HG03575 (cell line): ENCODE results near the gene LIAS.
"Not testable (repeated sequence)": the region's sequence is repeated elsewhere in the genome, so short reads cannot be mapped to it uniquely, and the experiment has no call there.

Source experiments
- ATAC-seq: cut with Tn5 transposase; IDR thresholded peaks from one replicate; pipeline ENCODE4 v1.9.1; 2021; ENCODE audit not compliant: unreplicated experiment, insufficient number of reproducible peaks, low FRiP score; ENCODE audit errors: extremely low read depth

Gene LIAS

DNA sequence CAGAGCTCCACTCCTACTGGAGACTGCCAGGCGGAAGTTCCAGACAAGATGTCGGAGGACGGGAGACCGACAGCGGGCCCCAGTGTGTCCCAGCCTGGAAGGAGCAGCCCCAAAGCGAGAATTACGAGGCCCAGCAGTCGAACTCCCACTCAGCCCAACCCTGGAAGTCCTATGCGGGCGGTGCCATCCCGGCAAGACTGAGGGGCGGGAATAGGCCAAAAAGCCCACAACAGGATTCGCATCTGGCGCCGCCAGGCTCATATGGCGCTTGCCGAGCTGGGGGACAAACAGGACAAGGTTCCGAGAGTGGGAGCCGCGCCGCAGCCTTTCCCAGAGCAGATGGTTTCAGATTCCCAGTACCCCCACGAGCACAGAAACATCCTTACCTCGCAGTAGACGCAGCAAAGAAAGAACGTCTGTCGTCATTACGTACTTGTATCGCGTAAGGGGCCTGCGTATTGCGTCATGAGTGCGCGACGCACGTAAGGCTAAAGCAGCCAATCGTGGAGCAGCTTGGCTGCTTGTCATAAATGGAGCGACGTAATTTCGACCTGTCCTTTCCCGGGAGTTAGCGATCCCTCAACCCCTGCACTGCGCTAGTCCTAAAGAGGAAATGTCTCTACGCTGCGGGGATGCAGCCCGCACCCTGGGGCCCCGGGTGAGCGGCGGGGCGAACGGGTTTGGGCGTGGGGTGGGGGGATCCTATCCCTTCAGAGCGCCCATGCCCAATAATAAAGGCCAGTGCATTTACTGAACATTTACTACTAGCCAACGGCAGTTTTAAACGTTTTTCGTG lies at the start of gene LIAS, which contains the start of gene RPL9:
LIAS (plus strand) TSS at position 552 of the 796 bp plus-strand sequence; CDS start at position 614, 62 bp downstream.
RPL9 (minus strand) TSS at position 418 of the 796 bp plus-strand sequence. CDS start 483 bp downstream, outside the sequence.
- peak; percentile 58 for ATAC-seq

DNA sequence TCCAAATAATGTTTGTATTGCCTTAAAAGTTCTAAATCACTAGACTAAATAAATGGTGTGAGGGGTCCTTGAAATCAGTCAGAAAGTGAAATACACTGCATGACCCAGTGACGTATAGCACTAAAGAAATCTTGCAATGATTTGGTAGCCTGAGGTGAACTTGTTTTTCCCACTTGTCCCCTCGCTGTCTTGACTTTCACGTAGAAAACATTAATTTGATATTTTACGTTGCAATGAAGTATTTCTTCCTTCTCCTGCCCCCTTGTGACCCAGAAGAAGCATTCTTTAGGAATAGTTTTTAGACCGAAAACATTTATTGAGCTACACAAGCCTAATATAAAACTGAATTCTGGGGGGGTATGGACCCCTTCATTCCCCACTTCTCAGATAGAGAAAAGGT lies 48.4 kb upstream of the LIAS start:
- ATAC-seq = no peak

DNA sequence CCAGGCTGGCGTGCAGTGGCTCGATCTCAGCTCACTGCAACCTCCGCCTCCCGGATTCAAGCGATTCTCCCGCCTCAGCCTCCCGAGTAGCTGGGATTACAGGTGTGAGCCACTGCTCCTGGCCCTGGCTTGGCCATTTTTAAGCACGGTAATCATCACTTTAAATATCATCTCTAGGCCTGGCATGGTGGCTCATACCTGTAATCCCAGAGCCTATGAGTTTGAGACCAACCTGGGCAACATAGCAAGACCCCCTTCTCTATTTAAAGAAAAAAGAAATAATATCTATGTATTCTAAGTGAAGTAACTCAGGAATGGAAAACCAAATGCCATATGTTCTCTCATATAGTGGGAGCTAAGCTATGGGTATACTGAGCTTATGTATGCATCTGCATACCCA lies 47.3 kb upstream of the LIAS start:
- not testable (repeated sequence) for ATAC-seq

DNA sequence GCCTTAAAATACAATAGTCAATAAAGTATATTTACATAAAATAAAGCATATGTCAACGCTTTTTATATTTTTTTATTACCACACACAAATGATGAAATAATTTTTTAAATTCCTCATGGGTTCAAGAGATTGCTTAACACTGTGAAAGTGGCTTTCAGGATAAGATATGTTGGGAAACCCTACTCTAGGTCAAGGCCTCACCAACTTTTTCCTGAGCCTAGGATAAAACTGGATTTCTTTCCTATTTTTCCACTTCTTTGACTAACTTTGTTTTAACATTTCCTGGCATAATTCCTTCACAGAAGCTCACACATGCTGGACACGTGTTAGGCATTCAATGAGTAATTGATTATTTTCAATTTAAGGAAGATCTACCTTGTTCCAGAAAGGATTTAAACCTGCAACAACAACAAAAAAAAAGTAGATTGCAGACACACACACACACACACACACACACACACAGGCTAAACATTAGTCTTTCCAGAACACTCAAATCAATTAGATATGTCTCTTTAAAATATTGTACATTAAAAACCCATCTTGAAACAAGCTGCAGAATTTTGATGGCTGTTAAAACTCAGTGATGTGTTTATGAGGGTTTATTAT lies 43.1 kb upstream of the LIAS start:
- ATAC-seq = no peak

DNA sequence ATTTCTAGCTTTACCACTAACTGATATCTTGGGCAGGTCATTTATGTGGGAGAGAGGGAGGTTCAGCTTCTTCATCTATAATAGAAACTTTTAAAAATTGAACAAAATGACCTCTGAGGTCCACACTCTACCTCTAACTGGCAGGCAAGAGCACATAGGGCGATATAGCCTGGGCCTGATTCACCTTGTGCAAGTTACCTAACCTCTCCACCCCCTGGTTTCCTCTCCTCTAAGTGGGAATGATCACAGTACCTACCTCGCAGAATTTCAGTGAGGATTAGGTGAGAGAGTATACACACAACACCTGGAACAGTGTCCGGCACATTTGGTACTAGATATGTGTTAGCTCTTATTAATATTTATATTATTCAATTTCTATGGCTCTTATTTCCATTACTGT lies 36.6 kb upstream of the LIAS start:
- no peak for ATAC-seq

DNA sequence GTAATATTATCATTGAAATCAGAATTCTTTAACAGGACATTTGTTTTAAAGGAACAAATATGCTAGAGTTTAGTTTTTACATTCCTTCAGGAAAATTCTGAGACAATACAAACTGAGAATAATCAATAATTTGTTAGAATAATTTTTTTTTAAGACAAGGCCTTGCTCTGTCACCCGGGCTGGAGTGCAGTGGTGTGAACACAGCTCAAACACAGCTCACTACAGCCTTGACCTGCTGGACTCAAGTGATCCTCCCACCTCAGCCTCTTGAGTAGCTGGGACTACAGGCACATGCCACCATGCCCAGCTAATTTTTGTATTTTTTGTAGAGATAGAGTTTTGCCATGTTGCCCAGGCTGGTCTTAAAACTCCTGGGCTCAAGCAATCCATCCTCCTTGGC lies 33.6 kb upstream of the LIAS start:
- not testable (repeated sequence) for ATAC-seq

DNA sequence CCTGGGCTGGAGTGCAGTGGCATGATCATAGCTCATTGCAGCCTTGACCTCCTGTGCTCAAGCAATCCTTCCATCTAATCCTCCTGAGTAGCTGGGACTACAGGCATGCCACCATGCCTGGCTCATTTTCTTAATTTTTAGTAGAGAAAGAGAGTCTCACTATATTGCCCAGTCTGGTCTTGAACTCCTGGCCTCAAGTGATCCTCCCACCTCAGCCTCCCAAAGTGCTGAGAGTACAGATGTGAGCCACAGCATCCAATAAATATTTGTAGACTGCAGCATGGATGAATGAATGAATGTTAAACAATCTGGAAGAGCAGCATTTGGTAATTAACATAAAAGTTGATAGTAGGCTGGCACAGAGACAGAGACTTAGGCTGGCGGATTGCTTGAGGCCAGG lies 32.1 kb upstream of the LIAS start:
- no peak for ATAC-seq

DNA sequence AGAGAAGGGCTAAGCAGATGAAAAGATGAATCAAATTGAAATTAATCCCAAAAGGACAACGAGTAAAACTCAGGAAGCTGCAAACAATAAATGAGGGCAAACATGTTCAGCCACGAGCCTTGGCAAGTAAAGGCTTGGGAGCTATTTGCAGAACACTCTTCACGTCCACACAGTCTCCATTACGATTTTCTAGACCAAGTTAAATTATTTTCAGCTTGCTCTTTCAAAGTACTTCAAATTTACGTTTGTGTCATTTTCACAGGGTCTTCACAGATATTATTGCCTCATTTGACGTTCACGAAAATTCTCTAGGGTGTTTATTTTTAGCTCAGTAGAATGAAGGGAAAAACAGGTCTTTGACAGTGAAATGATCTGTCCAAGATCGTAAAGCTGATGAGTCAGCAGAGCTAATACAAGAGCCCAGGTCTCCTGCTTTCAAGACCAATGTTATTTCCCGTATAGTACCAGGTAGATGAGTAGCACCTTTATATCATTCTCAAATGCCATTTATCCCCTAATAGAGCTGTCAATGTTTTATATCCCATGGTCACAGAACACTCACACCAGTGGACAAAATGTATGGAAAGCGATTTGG lies 31.2 kb upstream of the LIAS start:
- ATAC-seq = no peak

DNA sequence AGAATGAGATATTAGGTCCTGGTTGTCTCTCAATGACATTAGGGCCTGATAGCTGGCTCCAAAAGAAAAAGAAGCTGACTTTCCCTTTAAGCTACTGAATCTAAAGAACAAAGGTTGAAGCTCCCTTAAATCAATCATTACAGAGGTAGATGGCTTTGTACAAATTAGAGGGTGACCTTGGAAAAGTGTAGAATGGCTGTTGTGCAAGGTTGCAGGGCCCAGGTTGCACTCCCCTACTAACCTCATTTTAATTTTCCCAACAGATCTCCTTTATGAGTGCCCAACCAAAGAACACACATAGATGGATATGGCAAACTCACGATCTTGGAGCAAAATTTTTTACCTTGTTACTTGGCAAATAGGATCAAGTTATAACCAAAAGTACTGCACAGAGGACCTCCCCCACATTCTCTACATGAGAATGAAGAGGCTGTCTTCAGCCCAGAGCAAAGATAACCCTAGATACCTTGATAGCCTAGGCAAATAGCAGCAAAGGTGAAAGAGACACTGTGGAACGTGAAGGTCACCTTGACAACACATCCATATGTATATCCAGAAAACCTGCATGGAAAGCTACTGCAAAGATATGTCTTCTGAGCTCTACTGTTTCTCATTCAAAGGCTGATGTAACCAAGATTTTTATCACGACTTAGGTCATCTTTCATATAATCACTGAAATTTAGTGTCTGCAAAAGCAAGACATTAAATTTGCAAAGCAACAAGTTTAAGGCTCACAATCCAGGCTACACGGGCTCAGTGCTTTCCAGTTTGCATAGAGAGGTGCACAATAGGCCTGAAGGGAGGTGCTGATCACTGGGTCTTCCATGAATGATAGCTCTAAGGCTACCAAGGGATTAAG lies 29.2 kb upstream of the LIAS start:
- ATAC-seq = no peak

DNA sequence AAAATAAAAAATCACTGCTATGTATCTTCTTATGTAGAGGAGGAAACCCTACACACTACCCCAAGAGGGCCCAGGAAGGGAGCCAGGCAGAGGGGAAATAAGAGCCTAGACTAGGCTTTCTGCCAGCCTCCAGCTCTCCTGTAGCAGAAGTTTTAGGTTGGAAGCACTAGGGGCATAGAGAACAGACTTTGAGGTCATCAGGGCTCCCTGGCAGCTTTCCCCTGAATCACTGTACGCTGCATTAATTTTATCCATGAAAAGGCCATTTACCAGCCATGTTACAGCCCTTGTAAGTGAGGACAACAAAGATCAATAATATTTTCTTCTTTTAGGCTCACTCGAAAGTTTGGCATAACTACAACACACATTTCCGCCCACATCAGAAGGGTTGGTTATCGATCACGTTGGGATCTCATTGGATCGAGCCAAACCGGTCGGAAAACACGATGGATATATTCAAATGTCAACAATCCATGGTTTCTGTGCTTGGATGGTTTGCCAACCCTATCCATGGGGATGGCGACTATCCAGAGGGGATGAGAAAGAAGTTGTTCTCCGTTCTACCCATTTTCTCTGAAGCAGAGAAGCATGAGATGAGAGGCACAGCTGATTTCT lies 24.9 kb upstream of the LIAS start:
- no peak for ATAC-seq

DNA sequence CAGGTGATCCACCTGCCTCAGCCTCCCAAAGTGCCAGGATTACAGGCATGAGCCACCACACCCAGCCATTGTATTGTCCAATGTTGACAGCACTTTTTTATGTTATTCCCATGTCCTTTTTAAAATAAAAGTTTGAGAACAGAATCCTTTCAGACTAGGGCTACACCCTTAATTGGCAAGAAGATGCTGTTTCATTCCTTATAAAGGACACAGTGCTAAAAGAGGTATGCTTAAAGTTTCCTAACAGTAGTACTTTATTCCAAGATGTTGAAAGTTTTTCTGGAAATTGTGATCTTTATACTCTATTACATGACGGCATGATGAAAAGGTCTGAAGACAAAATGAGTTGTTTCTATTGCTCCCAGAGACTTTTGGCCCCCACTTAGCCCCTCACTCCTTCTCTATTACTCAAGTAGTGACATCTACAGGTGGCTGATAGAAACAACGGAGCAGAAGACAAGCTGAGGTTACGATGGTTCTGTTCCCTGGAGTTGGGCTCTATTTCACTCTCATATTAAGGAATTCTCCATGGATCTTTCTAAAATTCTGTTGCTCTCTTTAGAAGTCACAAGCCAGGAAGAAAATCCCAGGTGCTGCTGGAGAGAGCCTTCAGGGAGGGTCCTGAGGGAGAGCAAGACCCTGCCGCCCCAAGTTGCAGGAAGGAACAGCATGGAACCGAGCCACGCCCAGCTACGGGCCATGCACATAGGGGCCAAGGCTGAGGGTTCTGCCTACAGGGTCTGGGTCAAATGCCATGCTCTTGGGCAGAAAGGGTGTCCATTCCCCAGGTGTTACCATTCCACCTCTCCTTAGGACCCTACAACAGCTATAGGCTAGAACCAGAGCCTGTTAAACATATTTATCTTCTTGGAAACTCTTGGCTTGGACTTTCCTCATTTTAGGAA lies 22.9 kb upstream of the LIAS start:
- ATAC-seq = no peak

DNA sequence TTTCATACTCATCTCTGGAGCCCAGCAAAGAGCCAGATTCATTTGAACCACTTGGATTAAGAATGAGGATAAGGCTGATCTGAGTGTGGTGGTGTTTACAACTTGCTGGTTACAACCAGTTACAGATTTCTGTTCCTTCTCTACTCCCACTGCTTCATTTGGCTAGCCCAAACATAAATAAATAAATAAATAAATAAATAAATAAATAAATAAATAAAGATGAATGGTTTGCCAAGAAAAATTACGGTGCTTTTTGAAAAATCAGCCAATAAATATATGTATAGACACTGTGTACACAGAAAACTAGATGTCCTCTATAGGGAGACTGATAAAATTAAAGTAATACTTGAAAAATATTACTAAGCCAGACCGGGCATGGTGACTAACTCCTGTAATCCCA lies 17.3 kb upstream of the LIAS start:
- ATAC-seq = no peak

DNA sequence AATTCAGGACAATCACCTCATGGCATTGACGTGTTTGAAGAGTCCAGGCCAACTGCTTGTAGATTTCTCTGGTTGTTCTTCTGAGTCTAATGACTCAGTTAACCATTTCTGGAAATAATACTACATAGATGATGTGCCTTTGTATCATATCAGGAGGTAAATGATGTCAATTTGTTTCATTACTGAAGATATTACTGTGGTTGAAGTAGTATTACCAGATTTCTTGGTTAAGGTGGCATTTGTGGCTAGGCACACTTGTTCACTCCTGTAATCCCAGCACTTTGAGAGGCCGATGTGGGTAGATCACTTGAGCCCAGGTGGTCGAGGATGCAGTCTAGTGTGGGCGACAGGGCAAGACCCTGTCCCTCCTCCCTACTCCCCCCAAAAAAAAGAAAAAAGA lies 15.9 kb upstream of the LIAS start:
- no peak for ATAC-seq

DNA sequence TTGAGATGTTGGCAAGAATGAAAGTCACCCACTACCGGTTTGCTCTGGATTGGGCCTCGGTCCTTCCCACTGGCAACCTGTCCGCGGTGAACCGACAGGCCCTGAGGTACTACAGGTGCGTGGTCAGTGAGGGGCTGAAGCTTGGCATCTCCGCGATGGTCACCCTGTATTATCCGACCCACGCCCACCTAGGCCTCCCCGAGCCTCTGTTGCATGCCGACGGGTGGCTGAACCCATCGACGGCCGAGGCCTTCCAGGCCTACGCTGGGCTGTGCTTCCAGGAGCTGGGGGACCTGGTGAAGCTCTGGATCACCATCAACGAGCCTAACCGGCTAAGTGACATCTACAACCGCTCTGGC lies 12.4 kb upstream of the LIAS start:
- ATAC-seq = no peak

DNA sequence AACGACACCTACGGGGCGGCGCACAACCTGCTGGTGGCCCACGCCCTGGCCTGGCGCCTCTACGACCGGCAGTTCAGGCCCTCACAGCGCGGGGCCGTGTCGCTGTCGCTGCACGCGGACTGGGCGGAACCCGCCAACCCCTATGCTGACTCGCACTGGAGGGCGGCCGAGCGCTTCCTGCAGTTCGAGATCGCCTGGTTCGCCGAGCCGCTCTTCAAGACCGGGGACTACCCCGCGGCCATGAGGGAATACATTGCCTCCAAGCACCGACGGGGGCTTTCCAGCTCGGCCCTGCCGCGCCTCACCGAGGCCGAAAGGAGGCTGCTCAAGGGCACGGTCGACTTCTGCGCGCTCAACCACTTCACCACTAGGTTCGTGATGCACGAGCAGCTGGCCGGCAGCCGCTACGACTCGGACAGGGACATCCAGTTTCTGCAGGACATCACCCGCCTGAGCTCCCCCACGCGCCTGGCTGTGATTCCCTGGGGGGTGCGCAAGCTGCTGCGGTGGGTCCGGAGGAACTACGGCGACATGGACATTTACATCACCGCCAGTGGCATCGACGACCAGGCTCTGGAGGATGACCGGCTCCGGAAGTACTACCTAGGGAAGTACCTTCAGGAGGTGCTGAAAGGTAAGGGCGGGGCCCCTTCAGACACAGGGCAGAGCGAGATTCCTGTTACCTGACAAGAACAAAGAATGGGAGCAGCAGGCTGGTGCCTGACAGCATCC lies 11.8 kb upstream of the LIAS start:
- peak; percentile 62 for ATAC-seq

DNA sequence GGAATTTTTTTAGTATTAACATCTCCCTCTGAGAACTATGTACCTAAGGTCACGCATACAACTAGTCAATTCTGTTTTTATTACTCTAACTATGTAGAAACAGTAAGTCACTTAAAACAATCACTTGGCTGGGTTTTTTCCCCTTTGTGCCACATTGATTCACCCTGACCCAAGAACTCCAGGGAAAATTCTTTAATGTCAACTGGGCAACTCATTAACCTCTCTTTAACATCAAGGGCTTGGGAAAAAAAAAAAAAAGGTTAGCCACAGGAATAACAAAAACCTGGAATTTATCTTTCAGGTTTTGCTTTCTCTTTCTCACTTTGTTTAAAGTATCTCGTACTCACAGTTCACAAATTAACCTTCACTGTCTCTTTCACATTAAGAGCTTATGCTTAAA lies 8.2 kb upstream of the LIAS start:
- ATAC-seq = no peak

DNA sequence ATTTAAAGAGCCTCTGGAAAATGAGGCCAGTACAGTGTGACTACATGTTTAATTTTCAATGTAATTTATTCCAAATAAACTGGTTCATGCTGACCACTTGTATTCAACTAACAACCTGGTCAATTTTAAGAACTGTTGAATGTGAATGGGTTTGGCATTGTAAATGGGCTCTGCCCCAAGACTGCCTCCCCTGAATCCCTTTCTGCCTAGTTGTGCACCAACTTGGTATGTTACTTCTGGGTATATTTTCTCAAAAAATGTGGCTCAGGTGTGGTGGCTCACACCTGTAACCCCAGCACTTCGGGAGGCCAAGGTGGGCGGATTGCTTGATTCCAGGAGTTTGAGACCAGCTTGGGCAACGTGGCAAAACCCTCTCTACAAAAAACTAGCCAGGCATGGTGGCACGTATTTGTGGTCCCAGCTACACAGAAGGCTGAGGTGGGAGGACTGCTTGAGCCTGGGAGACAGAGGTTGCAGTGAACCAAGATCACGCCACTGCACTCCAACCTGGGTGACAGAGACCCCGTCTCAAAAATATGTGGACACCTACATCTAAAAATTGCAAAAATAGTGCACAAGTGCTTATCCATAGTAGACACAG lies 7.3 kb upstream of the LIAS start:
- ATAC-seq = no peak
